Pancreas (tissue), 10 donors: ENCODE measurements around the gene DGKG. TPM values are rescaled to one million over a fixed set of nuclear protein-coding genes. Genes with fewer than 3 reads are reported as not detected.

Experiments
- ATAC-seq, 4 donors: fragments of 200-7000 bp; cut with Tn5 transposase; one replicate each; pipeline versions ENCODE4 v1.8.0 to v1.9.1; 2020; ENCODE audit warnings: mild to moderate bottlenecking in 4 of 4, moderate library complexity in 4 of 4
- DNase-seq, 6 donors: peaks; one replicate each; pipeline ENCODE4 v3.0.0-alpha.2; 2020
- FAIRE-seq: peaks from 2 replicates; lab custom pipeline; 2012; peaks lifted over from hg19 to GRCh38; lab: Jason Lieb, UNC
- H3K27ac ChIP-seq, 4 donors: fragments of 200-600 bp; sonication (generic); 1 replicate in 3 of 4; 2 replicates in 1 of 4; pipeline versions ENCODE4 v1.5.0 to v1.8.0; 2020
- H3K27me3 ChIP-seq, 4 donors: fragments of 200-600 bp; one replicate each; pipeline ENCODE4 v1.8.0; 2021
- H3K36me3 ChIP-seq, 3 donors: fragments of 200-600 bp; sonication (generic) in 1 of 3; one replicate each; pipeline versions ENCODE4 v1.5.0 to v1.8.0; 2020 to 2021
- H3K4me1 ChIP-seq, 3 donors: fragments of 200-600 bp; one replicate each; pipeline ENCODE4 v1.8.0; 2021
- H3K4me3 ChIP-seq, 4 donors: fragments of 200-600 bp; sonication (generic) in 2 of 4; one replicate each; pipeline versions ENCODE4 v1.5.0 to v1.8.0; 2020 to 2021
- H3K9me3 ChIP-seq, 4 donors: fragments of 200-600 bp; one replicate each; pipeline ENCODE4 v1.8.0; 2021
- CTCF ChIP-seq, 4 donors: fragments of 200-600 bp; sonication (generic) in 3 of 4; IDR thresholded peaks; one replicate each; pipeline versions ENCODE4 v1.5.0 to v1.8.0; 2021; ENCODE audit warnings: antibody characterized with exemption in 4 of 4
- WGBS, 2 donors: extraction: QIAGEN DNeasy Blood & Tissue Kit; methylation state at CpG; one replicate each; pipeline ENCODE4 v1.1.7; 2013; 5-methylcytosine and 5-hydroxymethylcytosine counted together
- intact Hi-C, 3 donors: fragments of 100-400 bp; cut with DNase I; formaldehyde crosslinking; loops; one replicate each; pipeline versions ENCODE4 v1.11.1 to v1.14.2; 2022
- polyA plus RNA-seq, 2 donors: library from polyadenylated mRNA; stranded (reverse); fragments of 200-250 nt; gene quantifications; one replicate each; pipeline ENCODE4 v1.2.3, GENCODE V29; 2013
- total RNA-seq, 6 donors: library from RNA; stranded (reverse); fragmentation: NEBNext Ultra II Directional in 4 of 6; extraction: Animal tissue kit (Norgen Biotek cat#: 25700) in 4 of 6; gene quantifications; one replicate each; pipeline versions ENCODE4 v1.2.1 to v1.2.4, GENCODE V29; 2021 to 2023
- donor health status: healthy with polysubstance abuse.
- donor health status: DM: no; HTN: no; CAD: no; lungs with moderate emphysema.
- donor health status: DM: no; HTN: no; CAD: no.
- donor health status: control.
- donor health status: control.
- donor health status: Bipolar disorder and iron deficiency.
- donor health status: DM: yes; HTN: yes; CAD: no.
- donor health status: DM: no; HTN: no; CAD: no.
- donor health status: DM: no; HTN: no; CAD: no.
- donor health status: DM: yes; HTN: yes; CAD: no.

DGKG gene
- total and polyA plus RNA-seq, 8 donors = 0.16 to 2.0 (median 0.88) TPM

- TF ChIP-seq CTCF (IDR thresholded peaks at IDR 0.05) = no peak
- ATAC-seq = peak in 1 of 4 donors; percentile 19
- FAIRE-seq = no peak
- Histone ChIP-seq H3K36me3 (no peaks in the 10 kb centered on the region), H3K27ac (no peak overlapping the region), H3K4me3 (no peak overlapping the region), H3K9me3 (no peaks in the 10 kb centered on the region), H3K27me3 (no peaks in the 10 kb centered on the region), H3K4me1 (no peaks in the 10 kb centered on the region)
- WGBS, 2 donors = 85 to 88% methylated on average over 6 of the region's 6 CpGs
- no peak for DNase-seq
- intact Hi-C loops = no loop called here
Observed at GRCh38 chr3:186236357-186237020, 125.5 kb downstream of the DGKG start.

GRCh38 chr3:186235554-186235953 lies 126.5 kb downstream of the DGKG start:
- Histone ChIP-seq H3K4me1 (no peaks in the 10 kb centered on the region), H3K4me3 (no peak overlapping the region), H3K9me3 (no peaks in the 10 kb centered on the region), H3K27me3 (no peaks in the 10 kb centered on the region), H3K36me3 (no peaks in the 10 kb centered on the region), H3K27ac (no peak overlapping the region)
- DNase-seq (no peak), ATAC-seq (no peak), FAIRE-seq (no peak)
- 85 to 89% methylated on average over 5 of the region's 5 CpGs for WGBS, 2 donors
- no peak for TF ChIP-seq CTCF (IDR thresholded peaks at IDR 0.05)
- intact Hi-C loops = no loop called here

GRCh38 chr3:186234152-186234551 lies 127.9 kb downstream of the DGKG start:
- TF ChIP-seq CTCF (IDR thresholded peaks at IDR 0.05) = no peak
- H3K4me1 ChIP-seq = no peaks in the 10 kb centered on the region
- H3K27ac ChIP-seq = no peak overlapping the region
- no peaks in the 10 kb centered on the region for H3K27me3 ChIP-seq
- ATAC-seq (peak in 1 of 4 donors; percentile 52), DNase-seq (no peak), FAIRE-seq (no peak)
- intact Hi-C loops = no loop called here
- no peak overlapping the region for H3K4me3 ChIP-seq
- no peaks in the 10 kb centered on the region for H3K36me3 ChIP-seq
- H3K9me3 ChIP-seq = no peaks in the 10 kb centered on the region
- WGBS, 2 donors = 40 to 44% methylated on average over 5 of the region's 5 CpGs

- TF ChIP-seq CTCF (IDR thresholded peaks at IDR 0.05) = no peak
- Histone ChIP-seq H3K9me3 (no peaks in the 10 kb centered on the region), H3K27ac (no peak overlapping the region), H3K27me3 (no peaks in the 10 kb centered on the region), H3K36me3 (no peaks in the 10 kb centered on the region), H3K4me3 (no peak overlapping the region), H3K4me1 (no peaks in the 10 kb centered on the region)
- FAIRE-seq (no peak), ATAC-seq (no peak), DNase-seq (no peak)
- 92 to 96% methylated on average over 2 of the region's 2 CpGs for WGBS, 2 donors
- intact Hi-C loops = no loop called here
Observed at GRCh38 chr3:186226482-186226881, 135.6 kb downstream of the DGKG start.

GRCh38 chr3:186225603-186226002 lies 136.4 kb downstream of the DGKG start:
- no peak overlapping the region for H3K4me3 ChIP-seq
- H3K36me3 ChIP-seq = no peaks in the 10 kb centered on the region
- ATAC-seq (no peak), DNase-seq (no peak), FAIRE-seq (no peak)
- whole genome bisulfite sequencing, 2 donors = 80 to 84% methylated on average over 6 of the region's 6 CpGs
- H3K9me3 ChIP-seq = no peaks in the 10 kb centered on the region
- H3K4me1 ChIP-seq = no peaks in the 10 kb centered on the region
- no peaks in the 10 kb centered on the region for H3K27me3 ChIP-seq
- TF ChIP-seq CTCF (IDR thresholded peaks at IDR 0.05) = no peak
- intact Hi-C loops = no loop called here
- no peak overlapping the region for H3K27ac ChIP-seq
